Right lung (tissue), 5 donors: ENCODE results near the gene VSIG4. TPM values are rescaled to one million over a fixed set of nuclear protein-coding genes. Genes with fewer than 3 reads are reported as not detected.

ENCODE experiments used
- DNase-seq, 2 donors: peaks; one replicate each; pipeline ENCODE4 v3.0.0-alpha.2; 2013
- polyA plus RNA-seq, 5 donors: library from polyadenylated mRNA; unstranded; fragments of 120-200 nt; gene quantifications; one replicate each; pipeline versions ENCODE4 v1.2.1 to v1.2.3, GENCODE V29; 2013; ENCODE audit warnings: inconsistent platforms in 1 of 5, low replicate concordance in 1 of 5; ENCODE audit not compliant: insufficient read length in 5 of 5, insufficient read depth in 1 of 5

The VSIG4 gene
- polyA plus RNA-seq, 5 donors, result 6.7 to 13.5 (median 11.1) TPM

DNA sequence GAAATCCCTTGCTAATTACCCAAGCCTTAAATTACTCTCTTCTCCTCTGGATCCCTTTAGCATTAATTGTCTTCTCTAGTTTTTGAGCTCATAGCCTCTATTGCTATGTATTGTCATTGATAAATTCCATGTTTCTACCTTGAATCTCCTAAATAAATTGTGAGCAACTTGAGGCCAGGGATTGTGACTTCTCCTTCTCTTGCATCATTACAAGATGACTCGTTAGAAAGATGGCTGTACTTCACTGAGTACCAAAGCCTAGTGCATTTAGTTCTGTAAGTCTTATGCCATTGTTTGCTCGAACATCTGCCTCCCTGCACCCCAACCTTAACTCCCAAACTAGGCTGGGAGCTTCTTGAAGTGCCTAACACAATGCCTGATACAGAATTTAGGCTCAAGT is 15.3 kb downstream of the VSIG4 start:
- no peak for DNase-seq

DNA sequence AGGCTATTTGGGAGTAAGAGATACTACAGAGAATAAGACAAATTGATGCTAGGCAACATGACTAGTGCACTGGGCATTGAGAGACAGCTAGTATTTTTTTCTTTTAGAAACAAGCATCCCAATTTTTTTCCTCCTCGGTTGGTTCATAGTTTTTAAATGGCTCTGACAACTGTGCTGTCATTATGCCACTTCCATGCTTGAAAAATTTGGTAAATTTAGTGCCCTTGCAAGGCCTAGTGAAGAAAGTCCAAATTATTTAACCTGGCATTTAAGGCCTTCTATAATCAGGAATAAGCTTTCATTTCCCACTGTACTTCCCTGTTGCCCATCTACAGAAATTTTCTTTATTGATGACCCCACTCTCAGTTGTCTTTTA is 15.8 kb downstream of the VSIG4 start:
- no peak for DNase-seq

DNA sequence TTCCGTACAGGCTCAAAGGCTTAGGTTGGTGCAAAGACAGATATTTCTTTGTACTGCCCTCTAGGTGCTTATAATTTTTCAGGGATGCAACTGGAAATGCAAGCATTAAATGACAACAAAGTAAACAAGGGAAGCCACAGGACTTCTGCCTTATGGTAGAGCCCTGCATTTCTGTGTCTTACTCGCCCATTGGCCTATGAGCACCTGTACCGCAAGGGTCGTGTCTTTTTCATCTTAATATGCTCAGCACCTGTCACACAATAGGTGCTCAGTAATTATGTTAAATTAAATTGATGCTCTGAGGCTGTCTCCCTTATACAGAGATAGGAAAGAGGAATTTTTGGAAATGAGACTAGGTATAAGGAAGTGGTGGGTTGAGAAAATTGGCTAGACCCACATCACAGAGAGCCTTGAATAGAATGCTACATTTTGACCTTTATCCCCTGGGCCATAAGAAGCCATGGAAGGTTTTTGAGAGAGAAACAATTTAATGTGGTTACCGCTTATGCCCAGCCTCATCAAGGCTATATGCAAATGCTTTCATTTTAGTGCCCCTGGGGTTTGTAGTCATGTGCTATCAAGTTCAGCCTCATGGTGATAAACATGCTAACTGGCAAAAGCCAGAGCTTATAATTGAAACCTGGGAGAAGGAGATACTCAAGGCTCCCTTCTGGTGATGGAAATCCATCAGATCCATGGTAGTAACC is 16.3 kb downstream of the VSIG4 start:
- no peak for DNase-seq

DNA sequence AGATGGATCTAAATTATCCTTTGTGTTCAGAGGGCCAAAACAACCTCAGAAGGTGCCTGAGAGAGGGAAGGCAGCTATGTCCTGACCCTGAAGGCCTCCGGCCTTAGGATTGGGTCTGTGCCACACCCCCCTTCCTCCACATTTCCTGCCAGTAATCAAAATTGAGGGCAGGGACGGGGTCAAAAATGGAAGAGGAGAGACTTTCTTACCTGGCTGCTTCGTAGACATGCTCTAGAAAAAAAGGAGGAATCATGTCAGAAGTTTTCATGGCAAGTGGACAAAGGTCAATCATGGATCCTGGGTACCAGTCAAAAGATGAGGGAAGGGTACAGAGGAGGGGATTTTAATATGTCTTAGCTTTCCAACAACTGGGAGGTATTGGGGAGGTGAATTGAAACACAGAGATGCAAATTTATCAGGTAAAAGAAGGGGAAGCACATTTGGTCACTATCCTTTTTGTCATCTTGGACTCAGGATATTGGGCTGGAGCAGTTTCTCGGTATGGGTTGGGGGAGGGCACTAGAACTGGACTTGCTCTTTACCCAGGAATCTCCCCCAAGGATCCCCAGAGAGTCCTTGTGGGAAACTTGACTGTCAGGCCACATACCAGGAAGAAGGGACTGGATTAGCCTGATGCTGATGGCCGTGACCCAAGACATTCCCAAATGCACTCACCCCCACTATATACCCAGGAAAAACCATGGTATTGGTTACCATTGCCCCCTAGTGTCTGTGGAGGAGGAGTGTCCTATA is 17.1 kb downstream of the VSIG4 start:
- no peak for DNase-seq

DNA sequence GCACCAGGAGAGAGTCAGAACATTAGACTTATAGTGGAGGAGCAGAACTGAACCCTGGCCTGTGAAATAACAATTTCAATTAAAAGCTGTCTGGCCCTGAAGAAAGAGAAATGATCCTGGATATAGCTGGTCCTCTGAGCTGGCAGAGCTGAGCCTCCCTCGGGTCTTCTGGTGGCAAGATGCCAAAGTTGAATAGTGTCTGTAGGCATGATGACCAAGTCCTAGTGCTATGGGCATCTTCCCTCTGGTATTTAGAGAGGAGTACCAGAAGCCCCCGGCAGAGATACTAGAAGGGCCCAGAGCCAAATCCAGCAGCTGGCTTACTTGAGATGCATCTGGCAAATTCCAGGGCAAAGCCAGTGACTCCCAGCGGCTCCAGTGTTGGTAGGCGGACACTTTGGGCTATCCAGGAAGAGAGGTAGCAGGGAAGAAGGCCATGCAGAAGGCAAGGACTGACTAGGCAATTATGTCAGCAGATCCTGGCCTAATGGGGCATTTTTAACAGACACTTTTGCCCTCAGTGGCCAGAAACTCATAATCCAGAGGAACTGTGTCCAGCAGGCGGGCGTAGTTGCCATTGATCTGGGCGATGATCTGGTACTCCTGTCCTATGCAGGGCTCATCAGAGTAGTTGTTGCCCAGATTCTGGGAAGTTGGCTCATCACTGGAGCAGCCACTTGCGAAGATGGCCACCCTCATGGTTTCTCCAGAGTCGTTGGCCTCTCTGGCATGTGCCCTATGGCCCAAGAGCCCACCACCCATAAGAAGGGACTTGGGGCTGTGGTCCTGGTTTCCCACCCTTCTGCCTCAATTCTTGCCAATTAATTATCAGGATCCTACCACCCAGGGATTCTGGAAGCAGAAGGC is 17.9 kb downstream of the VSIG4 start:
- DNase-seq, result no peak

DNA sequence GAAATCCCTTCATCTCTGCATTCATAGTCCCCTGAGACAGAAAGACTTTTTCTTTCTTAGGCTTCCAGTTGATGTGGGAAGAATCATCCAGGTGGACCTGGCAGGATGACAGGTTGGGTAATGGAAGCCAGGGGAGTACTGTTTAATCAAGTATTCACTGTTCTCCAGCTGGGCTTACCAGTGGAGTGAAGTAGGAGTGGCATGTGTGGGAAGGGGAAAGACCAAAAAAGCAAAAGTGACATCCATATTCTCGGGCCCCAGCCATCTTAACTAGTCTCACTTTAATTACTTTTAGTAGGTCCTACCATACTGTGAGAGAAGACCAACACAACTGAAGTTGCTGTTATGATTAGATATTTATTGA is 18.5 kb downstream of the VSIG4 start:
- no peak for DNase-seq

DNA sequence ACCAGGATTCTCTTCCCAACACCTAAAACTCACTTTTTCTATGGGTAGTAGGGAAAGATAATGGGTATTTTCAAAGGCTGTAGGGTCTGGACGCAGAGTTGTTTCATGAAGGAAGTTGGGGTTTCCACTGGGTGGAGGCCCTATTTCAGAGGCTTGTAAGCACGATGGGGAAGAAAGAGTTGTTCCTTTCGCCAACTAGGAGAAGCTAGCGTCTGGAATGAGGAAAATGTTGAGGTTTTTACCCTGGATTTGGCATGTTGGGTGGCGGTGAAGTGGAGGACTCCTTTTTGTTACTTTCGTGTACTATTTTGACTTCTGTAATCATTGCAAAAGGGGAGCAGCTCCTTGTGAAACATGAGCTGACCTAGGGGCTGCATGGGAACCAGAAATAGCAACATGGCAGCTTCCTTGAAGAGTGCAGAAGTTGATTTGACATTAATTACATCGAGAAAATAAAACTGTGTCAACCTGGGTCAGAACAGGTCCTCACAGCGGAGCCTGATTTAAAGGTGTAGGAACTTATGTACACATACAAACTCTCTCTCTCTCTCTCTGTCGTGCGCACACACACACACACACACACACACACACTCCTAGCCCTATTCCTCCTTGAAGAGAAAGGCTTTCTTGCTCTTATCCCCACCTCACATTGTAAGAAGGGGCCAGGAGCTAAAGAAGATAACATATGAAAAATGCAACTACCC is 19.1 kb downstream of the VSIG4 start:
- no peak for DNase-seq

DNA sequence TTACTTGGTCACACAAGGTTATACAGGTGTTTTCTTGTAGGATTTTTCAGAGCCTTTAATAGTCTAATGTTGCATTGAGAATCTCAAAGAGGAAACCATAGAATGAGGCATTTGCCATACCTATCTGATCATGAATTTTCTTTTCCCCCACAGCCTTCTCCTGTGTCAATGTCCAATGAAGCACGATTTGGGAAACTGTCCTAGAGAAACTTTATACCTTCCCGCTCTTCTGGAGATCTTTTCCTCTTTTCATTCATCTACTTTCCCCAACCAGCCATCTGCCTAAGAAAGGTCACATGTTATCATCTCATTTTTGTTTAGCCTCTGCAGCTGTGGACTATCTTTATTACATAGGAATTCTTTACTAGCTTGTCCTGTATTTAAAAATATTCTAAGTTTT is 19.9 kb downstream of the VSIG4 start:
- no peak for DNase-seq

DNA sequence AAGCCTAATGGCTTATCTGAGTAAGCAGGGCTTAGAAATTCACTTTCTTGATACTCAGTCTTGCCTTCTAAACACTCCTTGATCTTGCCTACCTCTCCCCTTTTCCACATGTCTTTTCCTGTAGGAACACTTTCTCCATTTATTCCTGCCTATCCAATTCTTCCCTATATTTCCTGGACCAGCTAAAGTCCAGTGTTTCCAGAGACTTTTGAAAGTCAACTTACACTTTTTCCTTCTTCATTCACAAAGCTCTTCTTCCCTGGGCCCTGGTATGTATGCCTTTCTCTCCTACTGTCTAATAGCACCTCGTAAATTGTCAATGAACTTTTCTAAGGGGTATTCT is 20.6 kb downstream of the VSIG4 start:
- no peak for DNase-seq

DNA sequence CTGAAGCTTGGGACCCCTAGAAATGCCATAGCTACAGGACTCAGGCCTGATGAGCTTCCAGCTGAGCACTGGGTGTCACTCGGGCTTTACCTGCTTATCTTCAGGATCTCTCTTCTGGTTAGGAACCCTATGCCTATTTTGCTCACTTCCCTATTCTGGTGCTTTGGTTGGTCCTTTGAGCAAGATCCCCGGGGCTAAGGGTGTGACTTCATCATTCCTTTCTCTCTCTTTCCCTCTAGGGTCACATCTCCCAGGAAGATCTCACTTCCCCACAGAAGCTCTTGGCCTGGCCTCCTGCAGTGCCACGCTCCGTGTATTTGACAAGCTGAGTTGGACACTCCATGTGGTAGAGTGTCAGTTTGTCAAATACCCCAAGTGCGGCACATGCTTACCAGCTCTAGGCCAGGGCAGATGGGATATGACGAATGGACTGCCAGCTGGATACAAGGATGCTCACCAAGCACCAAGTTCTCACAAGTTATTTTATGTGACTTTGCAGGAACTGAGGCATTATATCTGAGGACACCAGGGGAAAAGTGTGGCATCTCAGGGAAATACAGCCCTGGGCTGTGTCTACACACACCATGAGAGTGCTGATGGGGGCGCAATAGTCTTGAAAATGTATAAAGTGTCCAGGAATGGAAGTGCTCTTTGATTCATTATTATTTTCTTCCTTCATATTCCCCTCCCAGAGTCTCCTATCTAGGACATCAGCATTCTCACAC is 21.1 kb downstream of the VSIG4 start:
- DNase-seq, result no peak

DNA sequence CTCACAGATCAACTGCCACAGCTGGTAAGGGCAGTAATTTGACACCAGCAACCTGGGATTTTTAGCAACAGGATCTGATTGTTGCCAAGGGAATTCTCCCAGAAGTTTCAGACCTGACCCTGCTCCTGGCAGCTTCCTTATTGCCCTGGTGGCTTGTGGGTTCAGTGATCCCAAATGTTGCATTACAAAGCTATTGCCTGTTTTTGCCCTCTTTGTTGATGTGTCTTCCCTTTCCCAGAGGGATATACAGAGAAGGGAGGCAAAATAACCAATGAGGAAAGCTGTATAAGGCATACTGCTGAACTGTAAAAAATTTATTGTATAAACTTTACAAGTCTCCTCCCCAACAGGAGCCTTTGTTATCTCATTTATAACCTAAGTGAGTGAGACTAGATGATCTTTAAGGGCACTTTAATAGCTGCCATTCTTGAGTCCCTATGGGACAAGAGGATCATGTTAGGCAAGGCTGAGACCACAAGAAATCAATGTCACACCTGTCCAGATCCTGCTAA is 22.2 kb downstream of the VSIG4 start:
- DNase-seq, result no peak

DNA sequence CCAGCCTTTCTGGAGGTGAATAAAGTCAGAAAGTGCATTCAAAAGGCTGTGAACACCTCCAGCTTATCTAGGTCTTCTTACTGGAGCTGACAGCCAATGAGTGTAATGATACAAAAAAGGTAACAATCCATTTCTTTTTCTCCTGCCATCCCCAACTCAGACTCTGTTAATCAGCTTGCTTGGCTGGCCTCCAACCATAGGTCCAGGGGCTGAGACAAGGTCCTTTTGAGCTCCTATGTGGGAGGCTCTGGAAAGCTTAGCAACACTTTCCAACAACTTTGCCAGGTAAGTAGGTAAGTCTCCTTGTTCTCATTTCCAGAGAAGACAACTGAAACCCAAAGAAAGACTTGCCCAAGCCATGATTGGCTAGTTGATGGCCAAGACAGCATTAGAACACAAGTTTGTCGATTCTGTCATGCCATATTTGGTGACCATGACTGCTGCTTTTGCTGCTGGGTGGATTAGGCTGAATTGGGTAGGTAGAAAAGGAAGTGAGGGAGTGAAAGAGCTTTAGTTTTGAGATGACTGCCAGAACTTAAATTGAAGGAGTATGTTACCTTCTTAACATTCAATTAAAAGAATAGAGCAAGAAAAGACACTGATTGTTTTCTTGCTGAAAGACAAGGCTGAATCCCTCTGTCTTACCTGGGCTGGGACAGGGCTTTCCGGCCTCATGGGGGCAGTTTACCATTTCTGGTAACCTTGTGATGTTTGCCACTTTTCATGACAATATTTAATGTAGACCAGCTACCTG is 22.8 kb downstream of the VSIG4 start:
- no peak for DNase-seq

DNA sequence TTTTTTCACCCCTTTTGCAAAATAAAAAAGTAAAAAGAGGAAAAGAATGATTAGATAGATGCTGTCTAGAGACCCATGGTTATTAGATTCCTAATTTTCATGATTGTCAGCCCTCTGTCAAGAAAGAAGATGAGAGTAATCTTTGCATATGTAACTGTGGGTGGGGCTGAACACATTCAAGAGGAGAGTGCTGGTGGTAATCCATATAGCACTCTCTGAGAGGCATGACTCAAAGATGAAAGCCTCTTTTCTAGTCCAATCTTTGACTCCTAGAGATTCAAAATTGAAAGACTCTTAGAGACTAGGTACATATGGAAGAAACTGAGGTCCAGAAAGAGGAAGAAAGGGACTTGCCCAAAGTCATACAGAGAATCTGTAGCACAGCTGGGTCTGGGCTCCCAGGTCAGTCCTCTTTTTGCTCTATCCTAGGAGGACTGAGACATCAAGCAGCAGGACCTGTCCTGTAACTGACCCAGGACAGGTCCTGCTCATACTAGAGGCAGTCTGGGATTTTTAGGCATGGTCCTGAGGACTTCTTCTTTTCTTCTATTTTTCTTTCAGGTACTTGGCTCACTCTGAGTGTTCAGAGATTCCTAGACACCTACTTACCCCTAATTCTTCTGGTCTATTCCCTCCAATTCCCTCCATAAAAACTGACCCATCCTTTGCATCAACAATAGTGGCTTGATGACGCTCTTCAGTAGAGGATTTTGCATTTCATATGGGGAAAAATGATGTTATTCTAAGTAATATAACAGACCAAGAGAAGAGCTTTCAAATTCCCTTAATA is 23.8 kb downstream of the VSIG4 start:
- no peak for DNase-seq

DNA sequence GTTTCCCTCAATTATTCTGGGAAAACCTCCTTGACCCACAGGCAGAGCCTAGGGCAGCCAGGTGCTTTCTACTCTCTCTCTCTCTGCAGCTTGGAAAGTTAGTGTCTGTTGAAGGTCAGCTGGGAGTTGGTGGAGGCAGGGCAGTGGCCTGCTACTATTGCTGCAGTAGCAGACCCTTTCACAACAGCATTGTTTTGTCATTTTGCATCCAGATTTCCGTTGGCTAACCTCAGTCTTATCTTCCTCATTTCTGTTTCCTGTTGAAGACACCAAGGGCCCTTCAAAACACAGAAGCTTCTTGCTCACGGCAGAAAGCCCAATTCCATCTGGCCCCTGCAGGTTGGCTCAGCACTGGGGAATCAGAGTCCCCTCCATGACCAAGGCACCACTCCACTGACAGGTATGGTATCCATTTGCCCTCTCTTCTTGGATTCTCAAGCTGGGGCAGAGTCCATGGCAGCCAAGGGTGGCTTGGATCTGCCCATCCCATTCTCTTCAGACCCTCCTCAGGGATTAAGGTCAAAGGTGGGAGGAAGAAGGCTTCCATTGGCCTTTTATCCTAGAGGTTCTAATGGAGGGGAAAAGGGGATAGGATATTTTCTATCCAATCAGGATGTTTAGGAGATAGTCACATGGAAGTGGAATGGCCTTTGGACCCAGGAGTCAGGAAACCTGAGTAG is 24.6 kb downstream of the VSIG4 start:
- DNase-seq, result no peak

DNA sequence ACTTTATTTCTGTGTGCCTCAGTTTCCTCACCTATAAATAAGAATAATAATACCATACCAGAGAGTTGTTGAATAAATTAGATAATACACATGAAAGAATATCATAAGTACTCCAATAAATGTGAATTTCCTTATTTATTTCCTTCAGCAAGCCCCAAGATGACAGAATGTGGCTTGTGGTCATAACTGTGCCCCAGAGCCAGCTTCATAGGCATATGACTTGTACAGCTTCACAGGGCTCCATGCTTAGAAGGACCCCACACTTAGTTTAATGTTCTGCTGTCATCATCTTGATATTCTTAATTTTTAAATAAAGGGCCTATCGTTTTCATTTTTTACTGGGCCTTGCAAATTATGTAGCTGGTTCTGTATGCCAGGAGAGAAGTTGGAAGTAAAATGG is 25.3 kb downstream of the VSIG4 start:
- no peak for DNase-seq

DNA sequence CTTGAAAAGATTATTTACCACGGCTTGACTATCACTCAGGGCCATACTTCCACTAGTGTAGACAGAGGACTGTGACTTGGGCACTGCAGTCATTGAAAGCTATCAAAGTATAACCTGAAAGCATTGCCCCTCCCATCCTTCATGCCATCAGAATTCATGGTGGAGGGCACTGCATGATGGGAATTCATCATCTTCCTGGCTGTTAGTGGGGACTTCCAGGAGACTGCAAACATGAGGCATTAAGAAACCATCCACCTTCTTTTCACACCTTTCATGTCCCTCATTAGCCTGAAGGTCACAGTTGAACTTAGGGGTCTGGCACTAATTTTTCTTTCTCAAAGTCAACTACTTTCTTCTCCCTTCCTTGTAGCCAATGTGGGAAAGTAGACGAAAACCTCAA is 25.8 kb downstream of the VSIG4 start:
- no peak for DNase-seq

DNA sequence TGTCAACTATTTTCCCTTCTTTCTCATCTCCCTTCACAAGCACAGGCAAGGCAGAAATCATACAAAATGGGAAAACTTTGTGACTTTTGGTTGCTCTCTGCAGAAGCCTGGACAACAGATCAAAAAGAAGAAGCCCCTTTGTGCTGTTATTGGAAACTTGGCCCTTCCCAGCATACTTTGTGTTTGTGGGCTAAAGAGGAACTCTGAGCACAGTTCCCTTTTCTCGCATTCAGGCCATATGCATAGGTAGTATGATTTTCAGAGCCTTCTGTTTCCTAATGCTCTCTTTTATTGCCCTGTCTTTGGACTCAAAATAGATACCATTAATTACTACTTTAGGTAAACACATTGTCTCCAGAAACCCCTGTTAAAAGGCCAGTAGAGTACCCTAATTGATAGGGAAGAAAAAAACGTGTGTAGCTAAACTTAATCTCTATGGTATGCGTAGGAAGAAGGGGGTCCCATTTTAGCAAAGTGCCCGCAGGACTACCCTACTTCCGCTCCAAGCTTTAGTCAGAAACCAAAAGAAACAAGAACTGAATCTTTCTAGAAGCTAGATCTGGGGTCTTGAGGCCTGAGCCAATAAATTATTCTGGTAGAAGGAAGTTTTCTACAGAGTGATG is 26.6 kb downstream of the VSIG4 start:
- no peak for DNase-seq

DNA sequence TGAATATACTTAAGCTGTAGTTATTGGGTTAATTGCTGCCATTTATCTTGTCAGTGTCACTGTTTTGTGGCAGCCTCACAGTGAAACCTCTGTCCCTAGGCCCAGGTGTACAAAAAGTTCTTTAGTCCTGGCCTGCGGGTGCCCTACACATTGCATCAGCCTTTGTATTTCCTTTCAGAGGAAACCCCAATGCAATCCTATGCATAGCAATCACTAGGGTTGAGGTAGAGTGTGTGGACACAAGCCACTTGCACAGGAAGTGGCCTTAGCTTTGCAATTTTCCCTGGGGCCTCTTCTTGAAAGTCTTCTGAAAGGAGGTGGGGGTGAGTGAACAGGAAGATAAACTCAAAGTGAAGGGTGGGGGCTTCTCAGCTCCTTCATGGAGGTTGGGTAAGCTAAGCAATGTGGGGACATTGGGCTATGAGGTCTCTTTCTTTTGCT is 27.8 kb downstream of the VSIG4 start:
- DNase-seq, result no peak
